Activated CD8-positive, alpha-beta T cell treated with anti-CD3 and anti-CD28 coated beads for 36 hours (primary cell): ENCODE data around the gene SERP2. TPM values are rescaled to one million over a fixed set of nuclear protein-coding genes. Genes with fewer than 3 reads are reported as not detected.

Experiments
- ATAC-seq: fragments of 200-7000 bp; cut with Tn5 transposase; one replicate; pipeline ENCODE4 v1.10.0; 2021; ENCODE audit warnings: mild to moderate bottlenecking, moderate library complexity
- CTCF ChIA-PET: fragments of 350-600 bp; sonication (Branson Sonifier 250); formaldehyde crosslinking; loops from one replicate; lab custom pipeline; 2021; ENCODE audit warnings: antibody characterized with exemption; lab: Charles Lee
- POLR2A ChIA-PET: fragments of 350-600 bp; sonication (Branson Sonifier 250); formaldehyde crosslinking; loops from one replicate; lab custom pipeline; 2021; ENCODE audit warnings: antibody characterized with exemption; lab: Charles Lee
- DNase-seq: peaks from one replicate; pipeline ENCODE4 v3.0.0-alpha.2; 2020
- H3K27ac Mint-ChIP-seq: one replicate; pipeline ENCODE4 v1.8.0; 2021; ENCODE audit warnings: mild to moderate bottlenecking, mixed read lengths
- H3K27me3 Mint-ChIP-seq: one replicate; pipeline ENCODE4 v1.8.0; 2021; ENCODE audit warnings: mixed read lengths
- H3K36me3 Mint-ChIP-seq: one replicate; pipeline ENCODE4 v1.8.0; 2021; ENCODE audit warnings: low read depth, mixed read lengths
- H3K4me1 Mint-ChIP-seq: one replicate; pipeline ENCODE4 v1.8.0; 2021; ENCODE audit warnings: low read depth, mixed read lengths
- H3K4me3 Mint-ChIP-seq: one replicate; pipeline ENCODE4 v1.8.0; 2021; ENCODE audit warnings: mild to moderate bottlenecking, moderate library complexity, mixed read lengths
- H3K9me3 Mint-ChIP-seq: one replicate; pipeline ENCODE4 v1.8.0; 2021; ENCODE audit warnings: mixed read lengths
- intact Hi-C: fragments of 100-400 bp; cut with micrococcal nuclease; formaldehyde crosslinking; loops from one replicate; pipeline ENCODE4 v1.10.0; 2022
- total RNA-seq, 2 experiments: library from RNA; stranded (reverse); gene quantifications; one replicate each; pipeline ENCODE4 v1.2.3, GENCODE V29; 2021
- TF ChIP-seq, protein P1 (sequence below): fragments of 200-600 bp; IDR thresholded peaks from one replicate; pipeline ENCODE4 v1.8.0; 2022; ENCODE audit warnings: antibody characterized with exemption, mild to moderate bottlenecking

SERP2 gene
- total RNA-seq, 2 experiments from 2014 or later, result 0.63 to 1.1 TPM

DNA sequence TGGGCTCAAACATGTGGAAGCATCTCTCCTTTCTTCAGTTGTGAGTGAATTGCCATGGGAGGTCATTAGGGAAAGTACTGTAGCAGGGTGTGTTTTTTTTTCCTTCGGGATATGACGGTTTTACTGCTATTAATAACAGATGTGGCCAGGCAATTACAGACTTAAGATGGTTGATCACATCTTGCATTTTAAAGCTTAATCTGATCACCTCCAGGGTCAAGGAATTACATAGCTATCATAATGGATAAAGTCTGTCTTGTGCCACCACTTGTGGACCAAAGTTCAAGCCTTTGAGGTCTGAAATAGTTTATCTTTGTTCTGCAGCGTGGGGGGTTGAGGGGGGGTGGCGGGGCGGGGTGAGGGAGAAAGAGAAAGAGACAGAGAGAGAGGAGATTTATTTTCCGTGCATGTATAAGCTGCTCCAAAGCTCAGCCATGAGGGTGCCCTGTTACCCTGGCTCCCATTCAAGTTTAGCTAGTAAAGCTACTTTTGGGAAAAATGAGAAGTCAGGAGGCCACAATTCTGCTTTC lies 5.5 kb upstream of the SERP2 start:
- Mint-ChIP-seq H3K36me3 (no peaks in the 10 kb centered on the region), H3K4me1 (no peaks in the 10 kb centered on the region), H3K27me3 (peaks cover 8% of the 10 kb centered on the region), H3K4me3 (no peak overlapping the region), H3K27ac (no peak overlapping the region), H3K9me3 (no peaks in the 10 kb centered on the region)
- CTCF ChIA-PET, result no interaction called here
- TF ChIP-seq, protein P1, sequence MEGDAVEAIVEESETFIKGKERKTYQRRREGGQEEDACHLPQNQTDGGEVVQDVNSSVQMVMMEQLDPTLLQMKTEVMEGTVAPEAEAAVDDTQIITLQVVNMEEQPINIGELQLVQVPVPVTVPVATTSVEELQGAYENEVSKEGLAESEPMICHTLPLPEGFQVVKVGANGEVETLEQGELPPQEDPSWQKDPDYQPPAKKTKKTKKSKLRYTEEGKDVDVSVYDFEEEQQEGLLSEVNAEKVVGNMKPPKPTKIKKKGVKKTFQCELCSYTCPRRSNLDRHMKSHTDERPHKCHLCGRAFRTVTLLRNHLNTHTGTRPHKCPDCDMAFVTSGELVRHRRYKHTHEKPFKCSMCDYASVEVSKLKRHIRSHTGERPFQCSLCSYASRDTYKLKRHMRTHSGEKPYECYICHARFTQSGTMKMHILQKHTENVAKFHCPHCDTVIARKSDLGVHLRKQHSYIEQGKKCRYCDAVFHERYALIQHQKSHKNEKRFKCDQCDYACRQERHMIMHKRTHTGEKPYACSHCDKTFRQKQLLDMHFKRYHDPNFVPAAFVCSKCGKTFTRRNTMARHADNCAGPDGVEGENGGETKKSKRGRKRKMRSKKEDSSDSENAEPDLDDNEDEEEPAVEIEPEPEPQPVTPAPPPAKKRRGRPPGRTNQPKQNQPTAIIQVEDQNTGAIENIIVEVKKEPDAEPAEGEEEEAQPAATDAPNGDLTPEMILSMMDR, result no peak
- DNase-seq (no peak), ATAC-seq (no peak)
- intact Hi-C loops, result no loop called here
- POLR2A ChIA-PET, result no interaction called here

DNA sequence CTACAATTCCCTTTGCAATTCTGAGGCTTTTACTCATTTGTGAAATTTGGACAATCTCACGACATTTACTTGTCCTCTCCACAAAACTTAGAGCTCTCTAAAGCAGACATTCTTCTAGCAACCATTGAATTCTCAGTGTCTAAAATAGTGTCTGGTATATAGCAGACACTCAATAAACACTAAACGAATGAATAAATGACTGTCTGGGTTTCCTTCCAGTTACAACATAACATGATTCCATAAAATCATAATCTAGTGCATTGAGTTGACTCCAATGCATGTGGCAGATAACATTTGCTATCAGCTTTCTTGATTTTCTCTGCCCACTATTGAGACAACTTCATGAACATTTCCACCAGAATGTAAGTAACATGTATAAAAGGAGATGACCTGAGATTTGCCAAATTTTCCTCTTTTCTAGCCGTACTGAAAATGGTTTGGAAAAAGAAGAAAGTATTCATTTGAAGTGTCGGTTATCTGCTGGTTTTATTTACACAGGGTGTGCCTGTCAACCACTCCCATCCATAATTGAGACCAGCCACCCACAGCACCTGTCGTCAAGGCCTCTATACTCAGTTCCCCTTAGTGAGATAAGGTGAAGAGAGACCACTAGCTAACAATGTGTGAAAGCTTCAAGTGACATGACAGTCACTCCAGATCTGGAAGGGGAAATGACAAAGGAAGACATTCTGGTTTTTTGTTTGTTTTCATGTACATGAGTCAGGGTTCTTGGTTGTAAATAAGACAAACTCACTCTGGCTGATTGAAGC lies 4.8 kb upstream of the SERP2 start:
- no peaks in the 10 kb centered on the region for H3K4me1 Mint-ChIP-seq
- H3K36me3 Mint-ChIP-seq, result no peaks in the 10 kb centered on the region
- peaks cover 8% of the 10 kb centered on the region for H3K27me3 Mint-ChIP-seq
- DNase-seq, result no peak
- ATAC-seq, result no peak
- H3K27ac Mint-ChIP-seq, result no peak overlapping the region
- H3K4me3 Mint-ChIP-seq, result no peak overlapping the region
- POLR2A ChIA-PET, result no interaction called here
- CTCF ChIA-PET, result no interaction called here
- H3K9me3 Mint-ChIP-seq, result no peaks in the 10 kb centered on the region
- intact Hi-C loops, result no loop called here
- TF ChIP-seq, protein P1, result no peak

DNA sequence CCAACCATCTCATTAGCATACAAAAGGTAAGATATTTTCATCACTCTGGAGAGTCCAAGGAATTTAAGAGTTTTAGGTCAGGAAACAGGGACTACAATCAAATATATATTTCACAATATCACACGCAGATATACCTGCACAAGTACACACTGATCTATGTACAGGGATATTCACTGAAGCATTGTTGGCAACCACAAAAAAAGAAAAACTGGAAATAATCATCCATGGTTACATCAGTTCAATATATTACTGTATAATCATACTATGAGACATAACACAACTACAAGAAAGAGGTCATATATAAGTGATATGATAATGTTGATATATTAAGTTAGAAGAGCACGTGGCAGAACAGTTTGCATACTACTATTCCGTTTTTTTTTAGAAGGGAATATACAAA lies 2.2 kb upstream of the SERP2 start:
- Mint-ChIP-seq H3K27me3 (peaks cover 16% of the 10 kb centered on the region), H3K4me3 (no peak overlapping the region), H3K4me1 (peaks cover 4% of the 10 kb centered on the region), H3K27ac (no peak overlapping the region), H3K36me3 (no peaks in the 10 kb centered on the region), H3K9me3 (no peaks in the 10 kb centered on the region)
- ChIA-PET CTCF (no interaction called here), POLR2A (no interaction called here)
- DNase-seq, result no peak
- ATAC-seq, result peak; percentile 30
- intact Hi-C loops, result no loop called here
- TF ChIP-seq, protein P1, result no peak

DNA sequence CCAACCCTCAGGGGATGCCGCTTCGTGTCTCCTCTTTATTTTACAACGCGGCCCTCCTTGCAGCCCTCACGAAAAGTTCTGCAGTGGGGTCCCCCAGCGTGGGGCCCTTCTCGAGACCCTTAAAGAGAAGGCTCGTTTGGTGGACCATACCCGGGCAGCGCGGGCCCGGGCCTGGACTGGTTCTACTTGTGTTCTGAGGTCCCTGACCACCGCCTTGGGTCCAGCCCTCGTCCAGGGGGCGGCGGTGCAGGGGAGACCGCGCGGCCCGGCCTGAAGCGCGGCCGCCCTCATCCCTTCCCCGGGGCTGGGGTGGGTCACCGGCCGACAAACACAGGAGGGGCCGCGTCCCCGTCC lies 400 bp upstream of the SERP2 start:
- Mint-ChIP-seq H3K4me1 (peaks cover 4% of the 10 kb centered on the region), H3K27me3 (peaks cover 16% of the 10 kb centered on the region), H3K27ac (no peak overlapping the region), H3K9me3 (no peaks in the 10 kb centered on the region), H3K4me3 (peak overlapping the region; percentile 42), H3K36me3 (no peaks in the 10 kb centered on the region)
- intact Hi-C loops, result no loop called here
- ATAC-seq (no peak), DNase-seq (no peak)
- TF ChIP-seq, protein P1, result no peak
- POLR2A ChIA-PET, result no interaction called here
- CTCF ChIA-PET, result no interaction called here

DNA sequence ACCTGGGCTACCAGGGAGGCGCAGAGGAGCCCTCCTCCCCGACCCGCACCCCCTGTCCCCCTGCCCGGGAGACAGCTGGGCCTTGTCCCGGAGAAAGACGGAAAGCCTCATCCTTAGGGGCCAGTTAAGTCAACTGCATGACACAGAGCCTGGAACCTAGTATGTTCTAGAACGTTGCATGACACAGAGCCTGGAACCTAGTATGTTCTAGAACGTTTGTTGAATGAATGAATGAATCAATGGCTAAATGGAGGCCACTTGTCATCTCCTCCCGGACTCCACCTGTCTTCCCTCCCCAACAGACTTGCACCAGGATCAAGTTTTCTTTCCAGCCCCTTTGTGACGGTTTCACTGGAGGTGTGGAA lies 706 bp downstream of the SERP2 start:
- ATAC-seq (no peak), DNase-seq (no peak)
- CTCF ChIA-PET, result no interaction called here
- Mint-ChIP-seq H3K4me3 (peak overlapping the region; percentile 56), H3K4me1 (peaks cover 4% of the 10 kb centered on the region), H3K9me3 (no peaks in the 10 kb centered on the region), H3K36me3 (no peaks in the 10 kb centered on the region), H3K27me3 (peaks cover 16% of the 10 kb centered on the region), H3K27ac (no peak overlapping the region)
- POLR2A ChIA-PET, result interaction anchor here (0.8 kb wide), 1 partner anchor 34 kb away, joined by 3 read pairs; no protein-coding TSS in a partner anchor
- TF ChIP-seq, protein P1, result no peak
- intact Hi-C loops, result no loop called here
